ENCODE data around the gene BSND. TPM values are rescaled to one million over a fixed set of nuclear protein-coding genes. Genes with fewer than 3 reads are reported as not detected.

Gene BSND
- total RNA-seq, 1 donor from 2014 or later, result not detected

DNA sequence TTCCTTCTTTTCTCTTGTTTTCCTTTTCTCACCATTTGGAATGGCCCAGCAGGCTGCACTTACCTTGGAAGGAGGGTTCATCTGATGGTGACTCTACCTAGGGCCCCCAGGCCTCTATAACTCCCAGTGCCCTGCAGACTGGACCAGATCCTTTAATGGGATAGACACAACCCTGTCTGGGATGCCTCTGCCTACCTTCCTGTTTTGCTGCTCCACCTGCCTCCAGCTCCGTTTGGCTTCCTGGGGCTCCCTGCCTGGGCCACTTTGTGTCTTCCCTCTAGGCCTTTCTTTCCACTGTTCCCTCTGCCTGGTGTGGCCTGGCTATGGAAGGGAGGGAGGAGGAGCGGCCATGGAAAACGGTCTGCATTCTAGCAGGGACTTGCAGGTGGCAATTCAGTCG is 48.1 kb downstream of the BSND start:
- H3K27me3 Mint-ChIP-seq (ENCODE audit: unreplicated experiment), result peaks cover 9% of the 10 kb centered on the region
- no peak overlapping the region for H3K27ac Mint-ChIP-seq (ENCODE audit: unreplicated experiment)
- no peaks in the 10 kb centered on the region for H3K36me3 Mint-ChIP-seq (ENCODE audit: low read depth, unreplicated experiment)
- no peak for DNase-seq (ENCODE audit: low spot score)
- no peak overlapping the region for H3K4me3 Mint-ChIP-seq (ENCODE audit: unreplicated experiment)
- H3K4me1 Mint-ChIP-seq (ENCODE audit: unreplicated experiment), result peaks cover 11% of the 10 kb centered on the region
- no peaks in the 10 kb centered on the region for H3K9me3 Mint-ChIP-seq (ENCODE audit: unreplicated experiment)
- TF ChIP-seq, protein P1, sequence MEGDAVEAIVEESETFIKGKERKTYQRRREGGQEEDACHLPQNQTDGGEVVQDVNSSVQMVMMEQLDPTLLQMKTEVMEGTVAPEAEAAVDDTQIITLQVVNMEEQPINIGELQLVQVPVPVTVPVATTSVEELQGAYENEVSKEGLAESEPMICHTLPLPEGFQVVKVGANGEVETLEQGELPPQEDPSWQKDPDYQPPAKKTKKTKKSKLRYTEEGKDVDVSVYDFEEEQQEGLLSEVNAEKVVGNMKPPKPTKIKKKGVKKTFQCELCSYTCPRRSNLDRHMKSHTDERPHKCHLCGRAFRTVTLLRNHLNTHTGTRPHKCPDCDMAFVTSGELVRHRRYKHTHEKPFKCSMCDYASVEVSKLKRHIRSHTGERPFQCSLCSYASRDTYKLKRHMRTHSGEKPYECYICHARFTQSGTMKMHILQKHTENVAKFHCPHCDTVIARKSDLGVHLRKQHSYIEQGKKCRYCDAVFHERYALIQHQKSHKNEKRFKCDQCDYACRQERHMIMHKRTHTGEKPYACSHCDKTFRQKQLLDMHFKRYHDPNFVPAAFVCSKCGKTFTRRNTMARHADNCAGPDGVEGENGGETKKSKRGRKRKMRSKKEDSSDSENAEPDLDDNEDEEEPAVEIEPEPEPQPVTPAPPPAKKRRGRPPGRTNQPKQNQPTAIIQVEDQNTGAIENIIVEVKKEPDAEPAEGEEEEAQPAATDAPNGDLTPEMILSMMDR (IDR thresholded peaks at IDR 0.05; ENCODE audit: unreplicated experiment), result no peak

DNA sequence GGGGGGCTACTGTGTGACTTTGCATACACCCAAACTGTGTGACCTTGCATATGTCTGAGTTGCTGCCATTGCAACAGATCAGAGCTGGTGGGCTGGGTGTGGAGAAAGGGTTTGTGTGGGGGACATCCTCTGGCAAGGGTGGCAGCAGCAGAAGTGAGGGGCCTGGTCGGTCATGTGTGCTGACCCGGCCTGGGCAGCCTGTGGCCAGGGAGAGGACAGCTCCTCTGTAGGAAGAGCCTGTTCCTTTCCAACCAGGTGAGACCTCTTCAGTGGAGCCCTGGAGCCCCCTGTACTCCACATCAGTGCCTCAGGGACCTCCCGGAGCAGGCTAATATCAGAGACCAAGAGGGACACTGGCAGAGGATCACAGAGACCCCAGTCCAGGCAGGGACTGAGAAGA is 48.9 kb downstream of the BSND start:
- Mint-ChIP-seq H3K4me3 (ENCODE audit: unreplicated experiment) (no peak overlapping the region), H3K9me3 (ENCODE audit: unreplicated experiment) (no peaks in the 10 kb centered on the region), H3K27ac (ENCODE audit: unreplicated experiment) (no peak overlapping the region), H3K36me3 (ENCODE audit: low read depth, unreplicated experiment) (no peaks in the 10 kb centered on the region), H3K27me3 (ENCODE audit: unreplicated experiment) (peaks cover 9% of the 10 kb centered on the region), H3K4me1 (ENCODE audit: unreplicated experiment) (peaks cover 12% of the 10 kb centered on the region)
- no peak for DNase-seq (ENCODE audit: low spot score)
- TF ChIP-seq, protein P1 (IDR thresholded peaks at IDR 0.05; ENCODE audit: unreplicated experiment), result no peak

DNA sequence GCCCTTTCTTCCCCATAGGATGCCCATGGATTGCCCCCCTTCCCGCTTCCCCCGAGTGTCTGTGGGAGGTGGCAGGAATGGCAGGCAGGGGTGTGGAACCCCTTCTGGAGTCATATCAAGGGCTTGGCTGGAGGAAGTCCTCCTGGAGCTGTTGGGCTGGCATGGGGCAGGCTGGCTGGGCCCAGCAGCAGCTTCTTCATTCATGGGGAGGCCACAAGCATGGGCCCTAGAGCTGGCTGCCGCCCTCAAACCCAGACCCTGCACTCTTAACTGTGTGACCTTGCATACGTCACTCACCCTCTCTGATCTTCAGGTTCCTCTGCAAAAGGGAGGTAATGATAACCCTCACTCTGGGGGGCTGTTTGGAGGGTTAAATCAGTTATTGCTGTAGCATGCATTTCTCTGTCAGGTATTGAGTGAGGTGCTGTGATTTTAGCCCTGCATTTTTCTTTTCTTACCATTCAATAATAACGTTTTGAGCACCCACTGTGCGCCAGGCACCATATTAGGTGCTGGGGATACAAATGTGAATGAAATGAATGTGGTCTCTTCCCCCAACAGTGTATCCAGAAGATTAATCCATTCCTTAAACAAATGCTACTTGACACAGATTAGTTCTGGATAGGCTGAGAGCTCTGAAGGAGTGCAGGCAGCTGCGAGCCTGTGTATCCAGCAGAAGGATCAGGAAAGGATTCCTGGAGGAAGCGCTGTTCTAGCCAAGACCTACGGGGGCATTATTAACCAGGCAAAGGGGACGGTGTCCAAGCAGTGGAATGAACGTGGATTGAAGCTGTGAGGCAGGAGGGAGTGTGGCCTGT is 49.9 kb downstream of the BSND start:
- TF ChIP-seq, protein P1 (IDR thresholded peaks at IDR 0.05; ENCODE audit: unreplicated experiment), result no peak
- Mint-ChIP-seq H3K9me3 (ENCODE audit: unreplicated experiment) (no peaks in the 10 kb centered on the region), H3K36me3 (ENCODE audit: low read depth, unreplicated experiment) (no peaks in the 10 kb centered on the region), H3K27me3 (ENCODE audit: unreplicated experiment) (peaks cover 9% of the 10 kb centered on the region), H3K4me1 (ENCODE audit: unreplicated experiment) (peaks cover 12% of the 10 kb centered on the region), H3K4me3 (ENCODE audit: unreplicated experiment) (peak overlapping the region; percentile 74), H3K27ac (ENCODE audit: unreplicated experiment) (no peak overlapping the region)
- no peak for DNase-seq (ENCODE audit: low spot score)

DNA sequence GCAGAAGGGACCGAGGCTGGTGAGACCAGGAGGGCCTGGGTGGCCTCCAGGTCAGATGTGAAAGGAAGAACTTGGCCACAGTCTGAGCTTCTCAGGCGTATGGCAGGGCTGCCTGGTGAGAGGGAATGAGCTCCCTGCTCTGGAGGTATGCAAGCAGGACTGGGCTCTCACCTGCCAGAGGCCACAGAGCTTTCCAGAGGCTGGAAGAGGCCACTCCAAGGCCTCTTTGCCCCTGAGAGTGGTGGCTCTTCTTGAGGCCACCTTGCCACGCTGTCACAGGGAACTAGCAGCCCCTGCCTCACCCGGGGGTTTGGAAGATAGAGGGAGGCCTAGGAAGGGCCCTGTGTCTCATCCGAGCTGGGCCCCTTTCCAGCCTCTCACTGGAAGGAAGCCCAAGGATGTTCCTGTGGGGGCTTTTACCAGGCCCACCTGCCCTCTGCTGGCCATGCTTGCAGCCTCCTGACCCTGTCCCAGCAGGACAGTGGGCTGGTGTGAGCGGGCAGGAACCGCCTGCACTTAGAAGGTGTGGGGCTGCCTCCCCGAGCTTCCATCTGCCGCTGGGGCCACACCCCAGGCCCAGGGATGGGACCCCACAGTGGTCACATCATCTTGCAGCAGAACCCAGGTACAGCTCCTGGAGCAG is 50.7 kb downstream of the BSND start:
- Mint-ChIP-seq H3K27ac (ENCODE audit: unreplicated experiment) (no peak overlapping the region), H3K4me3 (ENCODE audit: unreplicated experiment) (no peak overlapping the region), H3K27me3 (ENCODE audit: unreplicated experiment) (peaks cover 9% of the 10 kb centered on the region), H3K4me1 (ENCODE audit: unreplicated experiment) (peaks cover 12% of the 10 kb centered on the region), H3K9me3 (ENCODE audit: unreplicated experiment) (no peaks in the 10 kb centered on the region), H3K36me3 (ENCODE audit: low read depth, unreplicated experiment) (no peaks in the 10 kb centered on the region)
- DNase-seq (ENCODE audit: low spot score), result no peak
- TF ChIP-seq, protein P1 (IDR thresholded peaks at IDR 0.05; ENCODE audit: unreplicated experiment), result no peak

DNA sequence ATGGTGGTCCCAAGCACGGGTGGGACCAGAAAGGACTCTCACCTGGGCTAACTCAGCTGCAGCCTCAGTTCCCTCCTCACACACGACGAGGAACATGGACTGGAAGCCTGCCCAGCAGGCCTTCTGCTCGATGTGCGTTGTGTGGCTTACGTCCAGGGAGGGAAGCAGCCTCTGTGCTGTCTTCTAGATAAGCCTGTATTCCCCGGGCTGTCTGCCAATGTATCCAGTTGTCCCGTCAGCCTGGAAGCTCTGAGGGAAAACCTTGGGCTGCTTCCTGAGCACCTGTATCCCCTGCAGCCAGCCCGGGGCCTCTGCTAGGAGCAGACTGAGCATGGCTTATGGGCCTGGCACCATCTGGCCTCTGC is 51.2 kb downstream of the BSND start:
- TF ChIP-seq, protein P1 (IDR thresholded peaks at IDR 0.05; ENCODE audit: unreplicated experiment), result no peak
- peaks cover 12% of the 10 kb centered on the region for H3K4me1 Mint-ChIP-seq (ENCODE audit: unreplicated experiment)
- H3K4me3 Mint-ChIP-seq (ENCODE audit: unreplicated experiment), result no peak overlapping the region
- peaks cover 13% of the 10 kb centered on the region for H3K27me3 Mint-ChIP-seq (ENCODE audit: unreplicated experiment)
- no peaks in the 10 kb centered on the region for H3K36me3 Mint-ChIP-seq (ENCODE audit: low read depth, unreplicated experiment)
- no peak overlapping the region for H3K27ac Mint-ChIP-seq (ENCODE audit: unreplicated experiment)
- DNase-seq (ENCODE audit: low spot score), result no peak
- no peaks in the 10 kb centered on the region for H3K9me3 Mint-ChIP-seq (ENCODE audit: unreplicated experiment)
